Thymus (tissue), 11 donors: ENCODE results near the gene FCRLB. TPM values are rescaled to one million over a fixed set of nuclear protein-coding genes. Genes with fewer than 3 reads are reported as not detected.
A peak's percentile ranks its signal among the peaks of the same experiment; 100 is the strongest.

Source experiments
- DNase-seq, 9 donors: peaks; one replicate each; pipeline ENCODE4 v3.0.0-alpha.2; 2013; ENCODE audit warnings: low spot score in 9 of 9, low read depth in 6 of 9, missing footprints in 1 of 9
- H3K27ac ChIP-seq, 2 donors: one replicate each; pipeline ENCODE4 v1.5.1; 2013; ENCODE audit warnings: control low read depth in 1 of 2, low read depth in 1 of 2, low read length in 1 of 2, mild to moderate bottlenecking in 1 of 2, moderate library complexity in 1 of 2
- H3K27me3 ChIP-seq, 2 donors: one replicate each; pipeline ENCODE4 v1.5.1; 2013; ENCODE audit warnings: low read length in 1 of 2; ENCODE audit not compliant: control insufficient read depth in 2 of 2, insufficient read depth in 1 of 2
- H3K36me3 ChIP-seq, 2 donors: one replicate each; pipeline ENCODE4 v1.5.1; 2013; ENCODE audit warnings: low read length in 1 of 2, mild to moderate bottlenecking in 1 of 2, moderate library complexity in 1 of 2; ENCODE audit not compliant: control insufficient read depth in 2 of 2, insufficient read depth in 2 of 2
- H3K4me1 ChIP-seq, 2 donors: one replicate each; pipeline ENCODE4 v1.5.1; 2013; ENCODE audit warnings: low read length in 2 of 2; ENCODE audit not compliant: control insufficient read depth in 2 of 2, insufficient read depth in 2 of 2
- H3K4me3 ChIP-seq, 2 donors: one replicate each; pipeline ENCODE4 v1.5.1; 2013; ENCODE audit warnings: low read length in 2 of 2, control low read depth in 1 of 2, mild to moderate bottlenecking in 1 of 2
- H3K9me3 ChIP-seq, 2 donors: one replicate each; pipeline ENCODE4 v1.5.1; 2013; ENCODE audit warnings: low read length in 1 of 2, mild to moderate bottlenecking in 1 of 2; ENCODE audit not compliant: control insufficient read depth in 2 of 2, insufficient read depth in 1 of 2
- WGBS: extraction: QIAGEN DNeasy Blood & Tissue Kit; methylation state at CpG from one replicate; pipeline ENCODE4 v1.1.7; 2013; 5-methylcytosine and 5-hydroxymethylcytosine counted together
- polyA plus RNA-seq: library from polyadenylated mRNA; stranded (reverse); fragments of 200-250 nt; gene quantifications from one replicate; pipeline ENCODE4 v1.2.3, GENCODE V29; 2013
- total RNA-seq: library from RNA; stranded (reverse); fragments of 120-200 nt; gene quantifications from one replicate; pipeline ENCODE4 v1.2.4, GENCODE V29; 2013
- donor health status: healthy.

Gene FCRLB
- total and polyA plus RNA-seq, 2 donors: 0.28 to 0.84 TPM

GRCh38 chr1:161735837-161736236, 14.5 kb downstream of the FCRLB start:
- H3K4me1 ChIP-seq: no peaks in the 10 kb centered on the region

DNA sequence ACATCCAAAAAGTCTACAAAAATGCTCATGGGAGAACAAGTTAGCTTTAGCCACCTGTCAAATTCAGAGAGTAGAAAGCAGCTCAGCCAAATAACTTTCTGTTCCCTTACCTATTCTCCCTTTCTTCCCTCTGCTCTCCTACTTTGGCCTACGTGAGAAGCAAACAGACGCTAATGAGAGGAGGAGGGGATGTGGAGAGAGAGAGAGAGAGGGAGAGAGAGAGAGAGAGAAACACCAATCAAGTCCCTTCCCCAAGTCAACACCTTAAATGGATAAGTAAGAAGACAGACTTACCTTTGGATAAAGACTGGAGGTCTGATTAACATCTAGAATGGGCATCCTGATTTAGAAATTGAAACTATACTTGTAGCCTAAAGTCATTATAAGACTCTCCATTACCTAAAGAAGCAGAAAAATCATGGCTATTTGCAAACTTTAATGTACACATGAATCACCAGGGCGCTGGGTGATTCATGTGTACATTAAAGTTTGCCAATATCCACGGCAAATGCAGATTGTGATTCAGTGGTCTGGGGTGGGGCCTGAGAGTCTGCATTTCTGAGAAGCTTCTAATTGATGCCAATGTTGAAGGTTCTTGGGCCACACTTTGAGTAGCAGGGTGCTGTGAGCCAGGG, 15.1 kb downstream of the FCRLB start:
- Histone ChIP-seq H3K9me3 (no peaks in the 10 kb centered on the region), H3K27me3 (peaks cover 41 to 72% of the 10 kb centered on the region in 2 donors), H3K27ac (no peak overlapping the region), H3K4me1 (no peaks in the 10 kb centered on the region), H3K36me3 (no peaks in the 10 kb centered on the region), H3K4me3 (no peak overlapping the region)
- DNase-seq: no peak
- 98% methylated on average over 4 of the region's 4 CpGs for WGBS

More at GRCh38 chr1:161735837-161736236, 14.5 kb downstream of the FCRLB start:
- Histone ChIP-seq H3K27ac (no peak overlapping the region), H3K4me3 (no peak overlapping the region), H3K27me3 (peaks cover 42 to 79% of the 10 kb centered on the region in 2 donors), H3K9me3 (no peaks in the 10 kb centered on the region), H3K36me3 (no peaks in the 10 kb centered on the region)
- DNase-seq: no peak
- 95% methylated on average over 3 of the region's 3 CpGs for WGBS

- no peak overlapping the region for H3K4me3 ChIP-seq
- H3K9me3 ChIP-seq: no peaks in the 10 kb centered on the region
- H3K27me3 ChIP-seq: peaks cover 32 to 61% of the 10 kb centered on the region in 2 donors
- H3K36me3 ChIP-seq: no peaks in the 10 kb centered on the region
- H3K4me1 ChIP-seq: no peaks in the 10 kb centered on the region
- no peak for DNase-seq
- WGBS: 93% methylated on average over 2 of the region's 2 CpGs
- no peak overlapping the region for H3K27ac ChIP-seq
Observed at GRCh38 chr1:161737625-161738024, 16.3 kb downstream of the FCRLB start.

DNA sequence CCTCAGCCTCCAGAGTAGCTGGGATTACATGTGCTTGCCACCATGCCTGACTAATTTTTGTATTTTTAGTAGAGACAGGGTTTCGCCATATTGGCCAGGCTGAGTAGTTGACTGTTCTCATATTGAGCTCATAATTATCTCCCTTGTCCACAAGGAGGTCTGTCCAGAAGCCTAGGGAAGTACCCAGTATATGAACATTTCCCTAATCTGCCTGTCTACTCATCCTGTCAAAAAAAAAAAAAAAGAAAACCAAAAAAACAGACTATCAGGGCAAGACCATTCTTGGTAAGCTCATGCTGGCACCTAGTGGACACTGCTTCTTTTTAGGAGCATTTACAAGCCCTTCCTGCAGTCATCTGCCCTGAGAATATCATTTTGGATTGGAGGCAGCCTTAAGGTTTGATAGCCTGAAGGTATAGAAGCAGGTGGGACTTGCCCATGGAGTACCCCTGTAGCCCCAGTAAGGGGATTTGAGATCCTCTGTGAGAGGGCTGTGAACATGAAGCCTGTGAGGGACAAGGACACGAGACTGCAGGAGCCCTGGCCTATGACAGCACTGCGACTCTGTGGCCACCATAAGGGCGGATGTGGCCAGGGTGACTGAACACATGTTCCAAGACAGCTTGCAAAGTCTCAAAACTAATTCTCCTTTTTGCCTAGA, 17.4 kb downstream of the FCRLB start:
- Histone ChIP-seq H3K27ac (no peak overlapping the region), H3K4me3 (no peak overlapping the region), H3K27me3 (peaks cover 31 to 59% of the 10 kb centered on the region in 2 donors), H3K9me3 (no peaks in the 10 kb centered on the region), H3K36me3 (no peaks in the 10 kb centered on the region), H3K4me1 (no peaks in the 10 kb centered on the region)
- WGBS: 83% methylated on average over 4 of the region's 4 CpGs
- DNase-seq: peak in 1 of 9 donors; percentile 31

- whole genome bisulfite sequencing: 77% methylated on average over 8 of the region's 8 CpGs
- DNase-seq: no peak
- H3K9me3 ChIP-seq: no peaks in the 10 kb centered on the region
- H3K27me3 ChIP-seq: peaks cover 28 to 52% of the 10 kb centered on the region in 2 donors
- H3K4me1 ChIP-seq: no peaks in the 10 kb centered on the region
- no peaks in the 10 kb centered on the region for H3K36me3 ChIP-seq
- no peak overlapping the region for H3K27ac ChIP-seq
- H3K4me3 ChIP-seq: no peak overlapping the region
Observed at GRCh38 chr1:161739865-161740566, 18.7 kb downstream of the FCRLB start.

DNA sequence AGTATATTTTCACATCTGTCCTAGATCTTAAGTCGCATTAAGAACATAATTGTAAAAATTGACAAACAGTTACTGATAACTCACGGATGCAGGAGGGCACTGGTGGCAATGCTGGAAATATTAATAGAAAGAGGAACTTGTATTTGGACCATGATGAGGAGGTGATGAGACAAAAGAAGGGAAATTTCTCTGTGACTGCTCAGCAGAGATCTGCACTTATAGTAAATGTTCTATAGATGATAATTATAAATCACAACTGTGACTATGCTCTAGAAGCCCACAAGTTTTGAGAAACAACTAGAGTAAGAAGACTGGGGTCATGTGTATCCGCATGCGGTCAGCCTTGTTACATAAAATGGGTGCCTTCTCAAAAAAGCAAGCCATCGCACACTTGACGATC, 19.6 kb downstream of the FCRLB start:
- DNase-seq: no peak
- Histone ChIP-seq H3K9me3 (no peaks in the 10 kb centered on the region), H3K27ac (no peak overlapping the region), H3K27me3 (peaks cover 23 to 48% of the 10 kb centered on the region in 2 donors), H3K4me3 (no peak overlapping the region), H3K4me1 (no peaks in the 10 kb centered on the region), H3K36me3 (no peaks in the 10 kb centered on the region)
- WGBS: 76% methylated on average over 6 of the region's 6 CpGs

GRCh38 chr1:161743231-161743630, 21.9 kb downstream of the FCRLB start:
- no peaks in the 10 kb centered on the region for H3K36me3 ChIP-seq
- 97% methylated on average over 9 of the region's 9 CpGs for WGBS
- no peak for DNase-seq
- peaks cover 13 to 34% of the 10 kb centered on the region in 2 donors for H3K27me3 ChIP-seq
- no peaks in the 10 kb centered on the region for H3K4me1 ChIP-seq
- H3K9me3 ChIP-seq: no peaks in the 10 kb centered on the region
- H3K4me3 ChIP-seq: no peak overlapping the region
- no peak overlapping the region for H3K27ac ChIP-seq

GRCh38 chr1:161747801-161748200, 26.5 kb downstream of the FCRLB start:
- 60% methylated on average over 6 of the region's 6 CpGs for WGBS
- peaks cover under 1 to 12% of the 10 kb centered on the region in 2 donors for H3K36me3 ChIP-seq
- no peak overlapping the region for H3K4me3 ChIP-seq
- no peak for DNase-seq
- no peaks in the 10 kb centered on the region for H3K9me3 ChIP-seq
- H3K27ac ChIP-seq: no peak overlapping the region
- H3K27me3 ChIP-seq: peaks cover 2 to 10% of the 10 kb centered on the region in 2 donors
- H3K4me1 ChIP-seq: peaks cover 5 to 9% of the 10 kb centered on the region in 2 donors
